ENCODE results near the gene MTERF2. TPM values are rescaled to one million over a fixed set of nuclear protein-coding genes. Genes with fewer than 3 reads are reported as not detected.

Gene MTERF2
- total RNA-seq, 1 experiment from 2014 or later = 7.8 TPM

GRCh38 chr12:106941481-106942156 is 45.3 kb downstream of the MTERF2 start (continued):
- TF ChIP-seq RAD21 (IDR thresholded peaks at IDR 0.05; ENCODE audit: low read depth) = no peak
- TF ChIP-seq REST (IDR thresholded peaks at IDR 0.05; ENCODE audit: low read depth) = no peak
- TF ChIP-seq ATF3 (IDR thresholded peaks at IDR 0.05) = no peak

- RAD21 ChIA-PET (ENCODE audit: low non-redundant PET in 1 of 2, low total read pairs in 2 of 2, uncharacterized antibody in 2 of 2, unreplicated experiment in 2 of 2) = no interaction called here
- H3K27ac ChIP-seq (ENCODE audit: low read depth, low read length) = no peak overlapping the region
- DNase-seq (ENCODE audit: low read depth, low spot score) (no peak), ATAC-seq (no peak)
- BruUV-seq (replicated peaks) = no TSS peak
- no peak overlapping the region for H2AFZ ChIP-seq (ENCODE audit: low read depth, low read length, poor library complexity, severe bottlenecking)
- no peaks in the 10 kb centered on the region for H3K27me3 ChIP-seq (ENCODE audit: insufficient read depth, low read length)
- H3K9me3 ChIP-seq (ENCODE audit: control insufficient read depth in 1 of 2, insufficient read depth in 1 of 2, low read depth in 1 of 2, low read length in 2 of 2) = no peaks in the 10 kb centered on the region
- H3K79me2 ChIP-seq (ENCODE audit: insufficient read depth, low read length) = no peaks in the 10 kb centered on the region
- H3K4me1 ChIP-seq (ENCODE audit: control insufficient read depth in 1 of 2, insufficient read depth in 2 of 2, low read length in 2 of 2) = no peaks in the 10 kb centered on the region
- no peaks in the 10 kb centered on the region for H3K9me2 ChIP-seq (ENCODE audit: insufficient read depth)
- H3K4me2 ChIP-seq (ENCODE audit: low read length) = no peak overlapping the region
- no peaks in the 10 kb centered on the region for H3K36me3 ChIP-seq (ENCODE audit: control insufficient read depth in 1 of 2, insufficient read depth in 2 of 2, low read length in 2 of 2)
- no peak overlapping the region for H3K9ac ChIP-seq (ENCODE audit: low read length)
- POLR2A ChIA-PET = no interaction called here
- intact Hi-C loops (cut with micrococcal nuclease) = no loop called here
- no peak for TF ChIP-seq ZBTB33 (IDR thresholded peaks at IDR 0.05; ENCODE audit: extremely low read depth, insufficient replicate concordance, low read length)
- no peaks in the 10 kb centered on the region for H4K20me1 ChIP-seq (ENCODE audit: insufficient read depth)
- CTCF ChIA-PET = no interaction called here
- H3K4me3 ChIP-seq (replicated peaks in 1 of 2; ENCODE audit: low read depth in 1 of 2, low read length in 2 of 2) = no peak overlapping the region
Measured at GRCh38 chr12:106934277-106934676, 52.7 kb downstream of the MTERF2 start.

Other genes with a start within 250 kb of the MTERF2 start
- 16.7 TPM for gene RIC8B, start 212.5 kb downstream of the MTERF2 start, total RNA-seq (2021; ENCODE audit: unreplicated experiment)
- 31.3 TPM for gene TMEM263, start 31.2 kb downstream of the MTERF2 start, total RNA-seq (2021; ENCODE audit: unreplicated experiment)
- gene CRY1, start 106.4 kb upstream of the MTERF2 start, total RNA-seq (2021; ENCODE audit: unreplicated experiment) = 16.3 TPM